ENCODE data around the gene CEACAM1.
"Not testable (repeated sequence)": the region's sequence is repeated elsewhere in the genome, so short reads cannot be mapped to it uniquely, and the experiment has no call there.

Gene CEACAM1

DNA sequence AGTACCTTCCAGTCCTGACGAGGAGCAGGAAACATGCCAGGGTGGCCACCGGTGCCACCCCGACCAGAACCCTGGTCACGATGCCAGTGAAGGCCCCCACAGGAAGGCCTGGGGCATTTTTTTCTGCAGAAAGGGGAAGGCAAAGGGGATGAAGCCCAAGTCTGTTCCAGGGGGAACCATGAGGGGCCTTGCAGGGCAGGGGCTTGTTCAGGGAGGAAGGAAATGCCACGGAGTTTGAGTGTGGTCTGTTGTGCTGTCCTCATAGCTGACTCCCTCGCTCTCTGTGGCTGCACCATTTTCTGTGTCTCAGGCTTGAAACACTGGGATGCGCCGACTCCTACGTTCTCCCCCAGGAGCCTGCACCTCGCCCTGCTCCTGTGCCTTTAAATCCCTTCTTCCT is 27.5 kb upstream of the CEACAM1 start:
- DNase-seq (ENCODE audit: low read depth) = no peak
- no peak overlapping the region for H3K4me3 ChIP-seq (ENCODE audit: control insufficient read depth, low read depth, low read length)
- TF ChIP-seq, protein P1, sequence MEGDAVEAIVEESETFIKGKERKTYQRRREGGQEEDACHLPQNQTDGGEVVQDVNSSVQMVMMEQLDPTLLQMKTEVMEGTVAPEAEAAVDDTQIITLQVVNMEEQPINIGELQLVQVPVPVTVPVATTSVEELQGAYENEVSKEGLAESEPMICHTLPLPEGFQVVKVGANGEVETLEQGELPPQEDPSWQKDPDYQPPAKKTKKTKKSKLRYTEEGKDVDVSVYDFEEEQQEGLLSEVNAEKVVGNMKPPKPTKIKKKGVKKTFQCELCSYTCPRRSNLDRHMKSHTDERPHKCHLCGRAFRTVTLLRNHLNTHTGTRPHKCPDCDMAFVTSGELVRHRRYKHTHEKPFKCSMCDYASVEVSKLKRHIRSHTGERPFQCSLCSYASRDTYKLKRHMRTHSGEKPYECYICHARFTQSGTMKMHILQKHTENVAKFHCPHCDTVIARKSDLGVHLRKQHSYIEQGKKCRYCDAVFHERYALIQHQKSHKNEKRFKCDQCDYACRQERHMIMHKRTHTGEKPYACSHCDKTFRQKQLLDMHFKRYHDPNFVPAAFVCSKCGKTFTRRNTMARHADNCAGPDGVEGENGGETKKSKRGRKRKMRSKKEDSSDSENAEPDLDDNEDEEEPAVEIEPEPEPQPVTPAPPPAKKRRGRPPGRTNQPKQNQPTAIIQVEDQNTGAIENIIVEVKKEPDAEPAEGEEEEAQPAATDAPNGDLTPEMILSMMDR (conservative IDR thresholded peaks at IDR 0.05; ENCODE audit: control insufficient read depth, insufficient read depth, low read depth, low read length) = no peak

DNA sequence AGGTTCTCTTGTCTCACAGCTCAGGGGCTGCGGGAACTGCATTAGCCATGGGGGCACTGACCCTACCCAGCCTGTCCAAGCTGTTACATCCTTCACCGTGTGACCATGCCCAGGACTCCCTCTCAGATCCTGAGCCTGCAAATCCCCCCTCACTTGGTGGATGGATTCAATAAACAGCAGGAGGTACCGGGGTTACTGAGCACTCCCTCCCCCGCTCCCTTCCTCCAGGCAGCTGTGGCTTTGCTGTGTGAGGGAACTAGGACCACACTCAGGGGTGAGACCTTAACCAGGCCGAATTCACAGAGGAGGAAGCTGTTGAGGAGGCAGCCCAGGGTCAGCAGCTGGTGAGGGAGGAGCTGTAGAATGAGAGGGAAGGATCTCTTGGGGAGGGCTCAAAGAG is 27.0 kb upstream of the CEACAM1 start:
- DNase-seq (ENCODE audit: low read depth) = no peak
- H3K4me3 ChIP-seq (ENCODE audit: control insufficient read depth, low read depth, low read length) = no peak overlapping the region
- TF ChIP-seq, protein P1 (conservative IDR thresholded peaks at IDR 0.05; ENCODE audit: control insufficient read depth, insufficient read depth, low read depth, low read length) = no peak

DNA sequence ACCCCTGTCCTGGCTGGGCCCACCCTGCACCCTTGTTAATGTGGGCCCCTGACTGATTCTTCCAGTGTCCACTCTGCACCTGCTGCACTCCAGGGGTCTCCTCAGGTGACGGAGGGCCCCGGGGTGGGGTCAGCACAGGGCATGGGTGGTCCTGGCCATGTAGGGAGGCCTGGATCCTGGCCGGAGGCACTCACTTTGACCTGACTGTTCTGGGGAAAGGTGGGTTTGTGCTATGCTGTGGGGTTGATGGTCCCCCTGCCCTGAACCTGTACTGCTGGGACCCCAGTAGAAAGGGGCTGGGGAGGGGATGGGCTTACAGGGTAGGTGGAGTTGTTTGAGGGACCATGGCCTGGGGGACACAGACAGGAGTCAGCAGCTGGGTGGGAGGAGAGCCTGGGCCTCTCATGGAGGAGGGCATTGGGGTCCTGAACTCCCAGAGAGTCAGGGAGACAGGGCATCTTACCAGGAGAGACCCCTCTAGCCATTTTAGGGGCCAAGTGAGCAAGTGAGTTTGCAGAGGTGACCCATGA is 25.8 kb upstream of the CEACAM1 start:
- TF ChIP-seq, protein P1 (conservative IDR thresholded peaks at IDR 0.05; ENCODE audit: control insufficient read depth, insufficient read depth, low read depth, low read length) = no peak
- H3K4me3 ChIP-seq (ENCODE audit: control insufficient read depth, low read depth, low read length) = no peak overlapping the region

DNA sequence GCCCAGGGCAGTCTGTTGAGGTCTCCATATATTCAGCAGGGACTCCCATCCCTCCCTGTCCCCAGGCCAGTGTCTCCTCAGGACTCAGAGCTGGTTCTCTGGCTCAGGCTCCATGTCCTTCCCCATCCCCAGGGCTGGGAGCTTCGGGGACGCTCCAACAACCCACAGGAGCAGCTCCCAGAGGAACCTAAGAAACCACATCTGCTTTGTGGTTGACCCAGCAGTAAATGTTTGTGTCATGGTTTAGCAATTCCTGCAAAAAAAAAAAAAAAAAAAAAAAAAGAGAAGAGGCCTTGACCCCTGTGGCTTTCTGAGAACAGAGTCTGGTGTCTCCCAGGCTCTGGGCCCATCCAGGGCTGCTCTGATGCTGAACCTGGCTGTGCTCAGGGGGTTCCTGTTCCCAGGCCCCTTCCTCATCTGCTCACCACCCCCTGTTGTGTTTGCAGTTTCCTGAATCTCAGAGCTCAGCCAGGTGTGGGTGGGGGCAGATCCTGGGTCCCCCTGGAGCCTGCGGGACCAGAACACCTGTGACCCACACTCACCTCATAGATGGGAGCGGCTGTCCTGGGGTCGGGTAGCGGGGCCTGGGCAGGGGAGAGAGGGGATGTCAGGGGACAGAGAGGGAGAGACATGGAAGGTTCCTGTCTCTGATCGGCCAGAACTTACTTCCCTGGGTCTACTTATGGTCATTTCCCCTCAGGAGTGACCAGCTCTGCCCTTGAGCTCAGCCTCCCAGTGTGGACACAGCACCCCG is 25.2 kb upstream of the CEACAM1 start:
- DNase-seq (ENCODE audit: low read depth) = peak; percentile 82

More for the DNA sequence above, 25.8 kb upstream of the CEACAM1 start:
- DNase-seq (ENCODE audit: low read depth) = no peak

DNA sequence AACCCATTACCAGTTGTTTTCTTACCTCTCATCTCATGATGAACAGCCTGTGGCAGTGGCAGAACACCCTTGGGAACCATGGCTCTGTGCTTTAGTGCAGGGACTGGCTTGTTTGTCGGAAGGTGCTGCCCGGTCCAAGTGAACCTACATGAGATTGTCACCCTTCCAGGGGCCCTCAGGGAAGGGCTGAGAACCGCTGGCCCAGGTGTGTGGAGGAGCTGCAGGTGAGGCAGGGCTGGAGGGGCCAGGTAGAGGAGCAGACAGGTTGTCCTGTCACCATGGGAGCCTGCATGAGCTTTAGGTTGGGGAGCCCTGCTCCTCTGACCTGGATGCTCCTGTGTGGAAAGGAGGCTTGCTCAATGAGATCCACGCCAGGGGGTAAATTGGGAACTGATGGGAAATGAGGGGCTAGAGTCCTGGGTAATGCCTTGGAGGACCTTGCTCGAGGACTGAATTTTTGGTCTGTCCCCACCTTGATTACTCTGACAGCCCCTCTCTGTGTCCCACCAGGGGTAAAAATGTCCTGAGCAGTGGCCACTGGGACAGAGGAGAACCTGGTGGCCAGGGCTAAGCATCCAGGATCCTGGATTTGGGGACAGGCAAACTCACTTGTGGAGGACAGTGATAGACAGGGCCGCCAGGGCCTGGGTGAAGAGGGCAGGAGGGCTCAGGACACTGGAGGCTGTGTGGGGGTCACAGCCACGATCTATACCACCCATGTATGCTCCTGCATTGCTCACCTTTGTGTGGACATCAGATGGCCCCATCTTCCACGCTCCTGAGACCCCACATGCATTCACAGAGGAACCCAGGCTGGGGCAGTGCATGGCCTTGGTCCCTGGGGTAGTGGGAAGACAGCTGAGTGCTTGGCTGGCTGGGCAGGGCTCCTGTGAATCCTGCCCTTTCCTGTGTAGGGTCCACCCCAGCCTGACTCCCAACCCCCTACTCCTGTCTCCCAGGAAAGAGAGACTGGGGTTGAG is 24.1 kb upstream of the CEACAM1 start:
- DNase-seq (ENCODE audit: low read depth) = no peak
- TF ChIP-seq, protein P1 (conservative IDR thresholded peaks at IDR 0.05; ENCODE audit: control insufficient read depth, insufficient read depth, low read depth, low read length) = no peak
- no peak overlapping the region for H3K4me3 ChIP-seq (ENCODE audit: control insufficient read depth, low read depth, low read length)

More for the DNA sequence above, 25.2 kb upstream of the CEACAM1 start:
- TF ChIP-seq, protein P1 (conservative IDR thresholded peaks at IDR 0.05; ENCODE audit: control insufficient read depth, insufficient read depth, low read depth, low read length) = no peak
- no peak overlapping the region for H3K4me3 ChIP-seq (ENCODE audit: control insufficient read depth, low read depth, low read length)

DNA sequence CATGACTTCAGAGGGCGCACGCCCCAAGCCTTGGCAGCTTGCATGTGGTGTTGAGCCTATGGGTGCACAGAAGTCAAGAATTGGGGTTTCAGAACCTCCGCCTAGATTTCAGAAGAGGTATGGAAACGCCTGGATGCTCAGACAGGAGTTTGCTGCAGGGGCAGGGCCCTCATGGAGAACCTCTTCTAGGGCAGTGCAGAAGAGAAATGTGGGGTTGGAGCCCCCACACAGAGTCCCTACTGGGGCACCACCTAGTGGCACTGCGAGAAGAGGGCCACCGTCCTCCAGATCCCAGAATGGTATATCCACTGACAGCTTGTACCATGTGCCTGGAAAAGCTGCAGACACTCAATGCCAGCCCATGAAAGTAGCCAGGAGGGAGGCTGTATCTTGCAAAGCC is 22.2 kb upstream of the CEACAM1 start:
- not testable (repeated sequence) for DNase-seq (ENCODE audit: low read depth); H3K4me3 ChIP-seq (ENCODE audit: control insufficient read depth, low read depth, low read length)

DNA sequence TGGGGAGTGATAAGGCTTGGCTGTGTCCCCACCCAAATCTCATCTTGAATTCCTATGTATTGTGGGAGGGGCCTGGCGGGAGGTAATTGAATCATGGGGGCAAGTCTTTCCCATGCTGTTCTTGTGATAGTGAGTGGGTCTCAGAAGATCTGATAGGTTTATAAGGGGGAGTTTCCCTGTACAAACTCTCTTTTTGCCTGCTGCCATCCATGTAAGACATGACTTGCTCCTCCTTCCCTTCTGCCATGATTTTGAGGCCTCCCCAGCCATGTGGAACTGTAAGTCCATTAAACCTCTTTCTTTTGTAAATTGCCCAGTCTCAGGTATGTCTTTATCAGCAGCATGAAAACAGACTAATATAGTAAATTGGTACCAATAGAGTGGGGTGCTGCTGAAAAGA is 20.8 kb upstream of the CEACAM1 start:
- H3K4me3 ChIP-seq (ENCODE audit: control insufficient read depth, low read depth, low read length); DNase-seq (ENCODE audit: low read depth): not testable (repeated sequence)
